Measurements from ENCODE around the gene ABI3BP.

Gene ABI3BP

GRCh38 chr3:100932491-100932890 lies 60.7 kb downstream of the ABI3BP start:
- DNase-seq: no peak

DNA sequence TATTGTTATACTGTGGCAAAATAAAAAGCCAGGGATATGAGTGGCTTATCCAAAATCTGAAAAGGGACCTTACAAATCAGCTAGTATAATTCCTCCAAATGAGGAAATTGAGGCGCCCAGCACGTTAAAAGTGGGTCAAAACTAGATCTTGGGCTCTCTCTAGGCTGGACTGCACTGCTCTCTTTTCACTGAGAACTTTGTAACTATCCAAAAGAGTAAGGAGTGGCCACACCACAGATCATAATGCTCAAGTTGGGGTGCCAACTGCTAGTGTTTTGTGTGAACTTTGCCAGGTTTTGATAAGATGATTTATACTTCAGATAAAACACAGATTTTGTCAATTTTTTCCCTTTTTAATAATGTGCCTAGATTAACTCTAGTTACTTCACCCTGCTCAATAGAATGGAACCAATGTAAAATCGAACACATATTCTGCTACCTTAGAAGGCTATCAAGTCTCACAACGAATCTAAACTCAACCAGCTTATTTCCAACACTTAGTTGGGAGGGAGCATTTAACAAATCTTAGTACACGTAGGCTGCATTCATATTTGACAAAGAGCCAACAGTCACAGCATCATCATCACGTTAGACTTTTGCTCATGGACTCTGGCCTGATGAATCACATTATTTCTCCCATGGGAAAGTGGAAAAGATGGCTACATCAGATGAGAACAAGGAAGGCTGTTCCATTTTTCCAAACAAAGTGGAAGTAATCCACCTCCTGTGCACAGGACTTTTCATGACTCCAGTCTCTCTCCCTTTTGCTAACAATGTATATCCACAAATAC lies 64.4 kb downstream of the ABI3BP start:
- no peak for DNase-seq

GRCh38 chr3:100927775-100928174 lies 65.4 kb downstream of the ABI3BP start:
- DNase-seq: no peak

DNA sequence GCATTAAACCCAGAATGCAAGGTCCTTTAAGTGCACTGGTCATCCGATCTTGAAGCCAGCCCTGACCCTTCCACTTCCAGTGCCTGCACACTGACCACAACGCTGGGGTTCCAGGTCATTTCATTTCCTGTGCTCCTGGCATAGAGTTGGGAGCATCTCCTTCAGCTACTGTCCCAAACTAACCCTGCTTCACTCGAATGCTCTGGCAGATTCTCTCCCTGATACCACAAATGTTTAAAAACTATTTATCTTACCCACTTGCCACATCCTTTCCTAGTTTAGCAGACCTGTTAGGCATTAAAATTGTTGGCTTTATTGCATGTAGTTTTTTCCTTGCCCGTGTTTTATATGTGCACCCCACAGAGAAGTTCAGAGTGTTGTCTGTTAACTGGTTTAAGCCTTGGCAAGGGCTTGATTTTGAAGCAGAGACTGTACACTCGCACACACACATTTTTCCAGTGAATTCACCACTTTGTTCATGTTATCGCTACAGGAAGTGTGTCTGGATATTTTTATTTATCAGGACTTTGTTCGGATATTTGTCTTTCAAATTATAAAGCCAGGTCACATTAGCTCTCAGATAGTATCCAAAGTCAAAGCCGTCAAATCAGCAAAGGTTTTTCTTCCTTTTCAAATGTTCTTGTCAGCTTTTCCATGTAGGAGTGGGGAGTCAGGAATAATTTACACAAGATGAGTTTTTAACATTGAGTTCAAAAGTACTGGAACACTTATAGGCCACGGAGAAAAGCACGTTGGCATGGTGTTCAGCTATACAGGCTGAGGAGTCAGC lies 77.3 kb downstream of the ABI3BP start:
- no peak for DNase-seq

- DNase-seq: no peak
Measured at GRCh38 chr3:100913870-100914648, 79.2 kb downstream of the ABI3BP start.

DNA sequence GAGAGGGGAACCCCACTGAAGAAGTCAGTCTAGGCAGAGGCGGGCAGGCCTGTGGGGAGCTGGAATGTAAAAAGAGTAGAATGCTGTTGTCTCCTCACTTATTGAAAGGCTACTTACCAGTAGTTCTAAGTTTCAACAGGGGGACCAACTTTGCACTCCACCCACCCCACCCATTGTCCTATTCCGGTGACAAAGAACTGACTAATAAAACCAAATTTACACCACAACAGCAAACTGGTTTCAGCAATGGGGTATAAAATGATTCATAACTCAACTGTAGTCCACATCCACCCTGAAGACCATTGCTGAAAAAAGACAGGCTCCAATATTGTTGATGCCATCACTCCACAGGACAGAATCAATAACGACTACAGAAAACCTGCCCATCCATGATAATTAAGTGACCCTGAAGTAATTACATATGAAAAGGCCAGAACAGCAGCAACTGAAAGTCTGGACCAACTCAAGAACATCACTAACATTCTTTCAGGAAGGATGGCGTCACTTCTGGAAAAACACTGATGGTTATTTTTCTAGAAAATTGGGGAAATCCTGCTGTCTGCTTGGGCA lies 80.2 kb downstream of the ABI3BP start:
- no peak for DNase-seq

DNA sequence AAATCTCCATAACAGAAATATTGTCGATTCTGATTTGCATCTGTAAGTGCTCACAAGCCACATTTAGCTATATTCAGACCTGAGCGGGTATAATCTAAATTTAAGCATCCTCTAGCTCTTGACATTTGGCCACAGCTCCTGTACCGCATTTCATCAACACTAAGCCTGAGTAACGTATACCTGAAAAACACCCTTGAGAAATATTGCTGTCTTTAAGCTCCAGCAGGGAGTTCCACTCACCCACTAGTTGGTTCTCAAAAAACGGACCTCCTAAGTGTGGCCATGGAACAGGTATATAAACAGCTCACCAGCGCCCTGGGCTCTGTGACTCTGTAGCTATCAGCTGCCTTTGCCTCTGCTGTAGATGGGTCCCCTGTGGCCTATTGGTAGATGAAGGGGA lies 80.7 kb downstream of the ABI3BP start:
- DNase-seq: no peak

DNA sequence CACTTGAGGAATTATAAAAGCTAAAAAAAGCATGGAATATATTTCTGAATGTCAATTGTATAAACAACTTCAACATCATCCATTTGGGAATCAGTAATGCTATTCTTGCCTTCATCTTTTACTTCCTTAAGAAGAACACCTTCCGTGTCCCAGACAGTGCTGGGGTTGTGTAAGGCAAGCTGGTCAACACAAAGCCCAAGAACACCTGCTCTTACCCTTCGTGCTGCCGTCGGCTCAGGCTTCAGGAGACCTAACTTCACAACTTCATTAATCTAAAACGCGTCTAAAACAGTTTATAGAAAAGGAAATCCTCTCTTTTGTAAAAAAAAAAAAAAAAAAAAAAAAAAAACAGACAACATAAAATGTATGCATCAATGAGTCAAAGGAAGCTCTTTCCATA lies 81.3 kb downstream of the ABI3BP start:
- DNase-seq: no peak

DNA sequence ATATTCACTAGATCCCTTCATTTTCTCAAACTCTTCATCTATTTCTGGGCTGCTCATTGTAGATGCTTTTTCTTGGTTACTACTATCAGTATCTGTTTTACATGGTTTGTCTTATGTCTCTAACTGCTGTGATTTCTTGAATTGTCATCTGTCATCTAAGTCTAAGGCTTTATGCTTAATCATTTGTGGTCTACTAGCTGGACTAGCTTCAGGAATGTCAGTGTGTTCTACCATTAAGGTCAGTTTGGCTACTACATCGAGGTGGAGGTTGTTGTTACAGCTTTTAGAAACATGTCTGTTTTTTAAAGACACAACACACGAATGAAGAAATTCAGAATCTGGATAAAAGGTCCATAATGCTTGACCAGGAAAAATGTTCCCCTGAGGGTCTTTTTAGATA lies 82.2 kb downstream of the ABI3BP start:
- DNase-seq: no peak

- no peak for DNase-seq
Measured at GRCh38 chr3:100902572-100902971, 90.6 kb downstream of the ABI3BP start.

DNA sequence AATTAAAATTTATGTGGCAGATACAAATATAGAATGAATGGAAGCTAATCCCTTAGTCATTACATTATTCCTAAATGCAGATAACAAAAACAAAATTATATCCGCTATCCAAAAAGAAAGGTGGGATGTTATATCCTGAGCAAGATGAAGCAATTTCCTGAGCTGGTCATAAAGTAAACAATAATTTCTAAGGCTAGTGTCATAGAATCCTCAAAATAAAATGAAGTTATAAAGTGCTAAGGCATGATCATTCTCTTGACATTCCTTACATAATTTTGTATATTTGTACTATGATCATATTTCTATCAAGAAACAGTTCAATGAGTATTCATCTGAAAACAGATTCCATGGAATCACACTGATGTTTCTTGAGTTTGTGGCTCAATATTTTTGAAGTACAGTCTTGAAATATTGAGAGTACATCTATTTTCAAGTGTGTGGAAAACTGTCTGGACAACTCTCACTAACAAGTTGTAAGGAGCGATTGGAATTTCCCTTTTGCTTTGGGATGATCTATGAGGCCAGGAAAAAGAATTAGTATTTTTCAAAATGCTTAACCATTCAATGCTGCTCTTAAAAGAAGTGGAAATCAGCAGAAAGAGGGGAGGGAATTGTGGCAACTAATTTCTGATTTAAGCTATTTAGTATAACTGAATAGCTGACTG lies 92.4 kb downstream of the ABI3BP start:
- DNase-seq: no peak

- no peak for DNase-seq
Measured at GRCh38 chr3:100899440-100900091, 93.7 kb downstream of the ABI3BP start.

GRCh38 chr3:100898681-100899080 lies 94.5 kb downstream of the ABI3BP start:
- DNase-seq: no peak

GRCh38 chr3:100896994-100897393 lies 96.2 kb downstream of the ABI3BP start:
- DNase-seq: no peak

- DNase-seq: no peak
Measured at GRCh38 chr3:100893590-100893989, 99.6 kb downstream of the ABI3BP start.

GRCh38 chr3:100893108-100893507 lies 100.1 kb downstream of the ABI3BP start:
- no peak for DNase-seq

DNA sequence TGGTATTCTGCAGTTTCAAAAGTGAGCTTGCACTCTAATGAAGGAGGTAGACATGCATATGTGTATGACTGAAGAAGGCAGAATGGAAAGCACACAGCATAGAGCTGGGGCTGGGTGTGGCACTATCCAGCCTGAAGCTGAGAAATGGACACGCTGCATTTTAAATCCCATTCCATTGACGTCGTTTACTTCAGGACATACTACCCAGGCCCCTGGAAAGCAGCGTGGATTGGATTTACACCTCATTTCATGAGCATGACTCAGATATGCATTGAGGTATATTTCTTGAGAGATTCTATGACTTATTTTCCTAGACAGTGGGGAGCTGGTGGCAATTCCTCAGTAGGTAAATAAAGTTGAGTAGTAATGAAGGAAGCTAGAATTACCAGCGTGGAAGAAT lies 101.4 kb downstream of the ABI3BP start:
- no peak for DNase-seq

GRCh38 chr3:100891033-100891432 lies 102.2 kb downstream of the ABI3BP start:
- no peak for DNase-seq

- no peak for DNase-seq
Measured at GRCh38 chr3:100888881-100889280, 104.3 kb downstream of the ABI3BP start.

DNA sequence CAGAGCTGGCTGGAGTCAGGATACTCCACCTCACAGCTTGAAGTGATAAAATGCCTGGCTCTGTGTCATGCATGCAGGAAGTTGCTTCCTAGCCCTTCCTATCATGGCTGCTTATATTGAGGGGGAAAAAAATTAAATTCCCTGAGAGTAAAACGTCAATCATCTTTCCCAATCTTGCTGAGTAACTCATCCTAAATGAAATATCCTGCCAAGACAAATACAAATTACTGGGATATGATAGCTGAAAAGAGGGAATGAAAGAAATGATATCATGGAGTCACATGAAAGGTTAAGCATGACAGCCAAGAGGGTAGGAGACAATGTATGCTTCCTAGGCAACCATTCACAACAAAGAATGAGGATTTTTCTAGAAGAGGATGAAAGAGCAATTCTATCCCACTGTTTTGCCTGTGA lies 110.6 kb downstream of the ABI3BP start:
- DNase-seq: no peak

DNA sequence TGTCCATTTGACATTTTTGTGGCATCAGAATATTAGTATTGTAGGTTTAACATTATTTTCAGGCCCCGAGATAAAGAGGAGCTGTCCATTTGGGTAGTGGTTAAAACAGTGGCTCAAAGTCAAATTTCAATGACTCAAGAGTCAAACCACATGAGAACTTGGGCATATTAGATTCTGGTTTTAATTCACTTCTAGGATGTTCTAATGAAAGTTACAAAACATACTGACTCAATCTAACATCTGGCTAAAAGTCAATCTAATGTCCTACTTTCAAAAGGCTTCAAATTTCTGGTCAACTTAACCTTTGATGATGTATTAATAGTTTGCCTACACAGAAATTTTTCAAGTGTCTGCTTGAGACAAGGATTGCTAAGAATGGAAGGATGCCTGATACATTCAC lies 112.4 kb downstream of the ABI3BP start:
- DNase-seq: no peak

- no peak for DNase-seq
Measured at GRCh38 chr3:100880072-100880471, 113.1 kb downstream of the ABI3BP start.
